H7 (cell line): Measurements from ENCODE around the gene TMEM175. TPM values are rescaled to one million over a fixed set of nuclear protein-coding genes. Genes with fewer than 3 reads are reported as not detected.

Experiments used
- DNase-seq: peaks from one replicate; pipeline ENCODE4 v3.0.0; 2012
- H3K27me3 ChIP-seq: 2 replicates; pipeline ENCODE4 v1.6.0; 2011; ENCODE audit warnings: mild to moderate bottlenecking, low read length; ENCODE audit not compliant: control insufficient read depth, insufficient read depth
- H3K36me3 ChIP-seq: replicated peaks from 2 replicates; pipeline ENCODE4 v1.5.1; 2011; ENCODE audit warnings: low read length; ENCODE audit not compliant: control insufficient read depth, insufficient read depth
- H3K4me3 ChIP-seq: 2 replicates; pipeline ENCODE4 v1.5.1; 2011; ENCODE audit warnings: low read depth, mild to moderate bottlenecking, control low read depth, low read length, moderate library complexity; ENCODE audit not compliant: insufficient read depth
- total RNA-seq: library from RNA; depleted of rRNA; stranded (reverse); fragments of >200 nt; shearing (Covaris generic); gene quantifications from 2 replicates; pipeline ENCODE4 v1.2.3, GENCODE V29; 2014

Gene TMEM175
- total RNA-seq, 1 experiment from 2014 or later = 8.4 TPM

DNA sequence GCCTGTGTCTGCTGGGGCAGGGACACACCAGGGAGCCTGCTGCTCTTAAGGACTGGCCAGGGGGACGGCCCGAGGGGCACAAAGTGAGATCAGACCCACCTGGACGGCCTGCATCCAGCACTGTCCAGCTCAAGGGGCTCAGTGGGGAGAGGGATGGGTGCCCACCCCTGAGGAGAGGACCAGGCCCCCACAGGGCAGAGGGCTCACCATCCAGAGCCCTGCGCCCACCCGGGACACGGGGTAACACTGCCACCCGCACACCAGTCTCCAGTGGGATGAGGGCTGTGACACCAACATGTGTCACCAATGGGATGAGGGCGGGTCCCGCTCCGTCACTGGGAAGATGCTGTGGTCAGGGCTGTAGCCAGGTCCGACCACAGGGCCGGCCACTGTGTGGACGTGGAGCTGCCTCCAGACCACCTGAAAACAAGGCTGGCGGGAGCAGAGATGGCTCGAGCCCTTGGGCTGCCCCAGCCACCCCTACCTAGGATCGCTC is 27.9 kb downstream of the TMEM175 start:
- no peak overlapping the region for H3K4me3 ChIP-seq
- no peak for DNase-seq
- H3K27me3 ChIP-seq = no peaks in the 10 kb centered on the region
- H3K36me3 ChIP-seq = no peaks in the 10 kb centered on the region; the same call in 1 of the 2 replicates

DNA sequence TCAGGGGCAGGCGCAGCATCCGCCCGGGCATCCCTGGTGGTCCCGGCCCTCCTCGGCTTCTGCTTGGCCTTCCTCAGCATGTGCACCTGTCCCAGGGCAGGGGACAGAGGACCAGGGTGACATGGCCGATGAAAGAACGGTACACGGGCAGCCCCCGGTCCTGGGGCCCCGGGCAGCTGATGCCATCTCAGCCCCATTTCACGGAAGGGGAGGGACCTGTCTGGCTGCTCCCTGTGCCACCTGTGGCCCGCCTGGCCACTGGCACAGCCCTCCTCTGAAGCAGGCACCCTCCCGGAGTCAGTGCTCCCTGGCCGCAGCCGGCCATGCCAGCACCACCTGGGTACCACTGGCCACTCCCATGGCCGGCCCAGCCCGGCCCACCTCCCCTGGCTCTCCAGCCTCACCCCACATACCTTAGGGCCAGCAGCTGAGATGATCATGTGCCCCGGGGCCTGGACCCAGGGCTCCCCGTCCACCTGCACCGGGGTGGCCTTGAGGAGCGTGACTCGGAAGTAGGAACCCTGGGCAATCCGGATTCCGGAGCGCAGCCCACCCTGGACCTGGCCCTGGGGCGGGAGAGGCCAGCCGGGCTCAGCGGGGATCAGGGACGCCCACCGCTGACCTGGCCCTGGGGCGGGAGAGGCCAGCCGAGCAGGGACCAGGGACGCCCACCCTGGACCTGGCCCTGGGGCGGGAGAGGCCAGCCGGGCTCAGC is 28.5 kb downstream of the TMEM175 start:
- no peaks in the 10 kb centered on the region for H3K27me3 ChIP-seq
- H3K4me3 ChIP-seq = no peak overlapping the region
- DNase-seq = peak; percentile 62
- no peaks in the 10 kb centered on the region; the same call in 1 of the 2 replicates for H3K36me3 ChIP-seq

DNA sequence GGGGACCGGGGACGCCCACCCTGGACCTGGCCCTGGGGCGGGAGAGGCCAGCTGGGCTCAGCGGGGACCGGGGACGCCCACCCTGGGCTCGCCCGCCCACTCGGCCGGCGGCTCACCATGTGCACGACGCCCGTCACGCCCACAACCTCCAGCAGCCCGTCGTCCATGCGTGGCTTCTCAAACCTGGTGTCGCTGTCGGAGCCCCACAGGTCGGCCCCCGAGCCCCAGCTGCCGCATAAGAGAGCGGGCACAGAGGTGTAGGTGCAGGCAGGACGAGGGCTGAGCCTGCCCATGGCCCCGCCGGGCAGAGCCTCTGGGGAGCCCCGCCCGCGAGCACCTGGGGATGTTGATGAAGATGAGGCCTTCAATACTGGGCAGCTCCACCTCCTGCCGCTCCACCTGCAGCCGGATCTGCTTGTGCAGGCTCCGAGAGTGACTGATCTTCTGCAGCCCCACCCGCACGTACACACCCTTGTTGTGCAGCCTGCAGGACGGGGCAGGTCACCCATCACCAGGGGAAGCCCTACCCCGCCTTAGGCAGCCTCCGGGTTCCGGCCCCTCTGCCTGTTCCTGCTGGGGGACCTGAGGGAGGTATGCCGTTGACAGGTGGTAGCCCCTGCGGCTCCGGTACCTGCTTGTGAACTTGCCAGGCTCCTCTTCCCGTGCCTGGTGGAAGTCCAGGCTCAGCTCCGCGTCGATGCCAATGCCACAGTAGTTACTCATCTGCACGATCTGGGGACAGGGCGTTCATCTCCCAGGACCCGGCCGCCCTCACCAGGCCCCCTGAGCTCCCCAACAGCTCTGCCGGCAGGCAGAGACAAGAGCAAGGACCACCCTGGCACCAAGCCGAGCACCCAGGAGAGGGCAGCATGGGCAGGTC is 29.3 kb downstream of the TMEM175 start:
- H3K27me3 ChIP-seq = no peaks in the 10 kb centered on the region
- no peaks in the 10 kb centered on the region; the same call in 1 of the 2 replicates for H3K36me3 ChIP-seq
- peak; percentile 58 for DNase-seq
- H3K4me3 ChIP-seq = no peak overlapping the region

DNA sequence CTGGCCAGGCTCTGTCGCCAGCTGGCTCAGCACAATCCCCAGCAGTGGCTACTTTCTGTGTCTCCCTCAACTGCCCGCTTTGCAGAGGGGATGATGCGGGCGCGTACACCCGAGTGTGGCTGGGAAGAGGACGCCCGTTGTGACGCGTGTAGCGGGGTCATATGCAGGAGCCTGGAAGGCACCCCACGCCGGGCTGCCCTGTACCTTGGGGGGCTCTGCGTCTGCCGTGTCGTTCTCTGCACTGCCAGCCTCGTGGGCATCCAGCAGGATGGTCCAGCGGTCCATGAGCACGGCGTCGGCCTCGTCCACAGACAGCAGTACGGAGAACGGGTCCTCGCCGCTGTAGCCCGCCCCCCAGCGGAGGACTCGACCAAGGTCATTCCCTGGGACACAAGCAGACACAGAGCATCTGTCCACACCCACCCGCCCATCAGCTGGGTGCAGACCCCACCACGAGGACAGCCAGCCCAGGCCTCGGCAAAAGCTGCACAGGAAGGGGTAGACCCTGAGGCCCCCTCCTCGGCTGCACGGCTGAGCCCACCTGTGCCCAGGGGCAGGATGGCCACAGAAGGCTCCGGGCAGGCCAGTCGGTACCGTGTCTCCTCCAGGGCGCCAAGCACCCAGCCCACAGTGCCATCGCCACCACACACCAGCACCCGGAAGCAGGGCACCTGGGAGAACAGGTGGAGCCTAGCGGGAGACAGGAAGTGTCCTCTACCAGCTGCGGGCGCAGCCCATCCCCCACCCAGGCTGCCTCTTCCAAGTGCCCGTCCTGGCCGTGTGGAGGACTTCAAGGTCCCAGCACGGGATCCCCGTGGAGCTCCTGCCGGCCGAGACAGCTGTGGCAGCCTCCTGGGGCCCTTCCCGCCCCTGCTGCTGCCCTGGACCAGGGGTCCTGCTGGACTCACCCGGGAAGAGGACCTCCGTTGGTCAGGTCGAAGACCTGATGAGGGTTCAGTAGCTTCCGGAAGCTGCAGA is 30.3 kb downstream of the TMEM175 start:
- DNase-seq = peak; percentile 78
- Histone ChIP-seq H3K4me3 (no peak overlapping the region), H3K27me3 (no peaks in the 10 kb centered on the region; the same call in 1 of the 2 replicates), H3K36me3 (no peaks in the 10 kb centered on the region; the same call in 1 of the 2 replicates)

DNA sequence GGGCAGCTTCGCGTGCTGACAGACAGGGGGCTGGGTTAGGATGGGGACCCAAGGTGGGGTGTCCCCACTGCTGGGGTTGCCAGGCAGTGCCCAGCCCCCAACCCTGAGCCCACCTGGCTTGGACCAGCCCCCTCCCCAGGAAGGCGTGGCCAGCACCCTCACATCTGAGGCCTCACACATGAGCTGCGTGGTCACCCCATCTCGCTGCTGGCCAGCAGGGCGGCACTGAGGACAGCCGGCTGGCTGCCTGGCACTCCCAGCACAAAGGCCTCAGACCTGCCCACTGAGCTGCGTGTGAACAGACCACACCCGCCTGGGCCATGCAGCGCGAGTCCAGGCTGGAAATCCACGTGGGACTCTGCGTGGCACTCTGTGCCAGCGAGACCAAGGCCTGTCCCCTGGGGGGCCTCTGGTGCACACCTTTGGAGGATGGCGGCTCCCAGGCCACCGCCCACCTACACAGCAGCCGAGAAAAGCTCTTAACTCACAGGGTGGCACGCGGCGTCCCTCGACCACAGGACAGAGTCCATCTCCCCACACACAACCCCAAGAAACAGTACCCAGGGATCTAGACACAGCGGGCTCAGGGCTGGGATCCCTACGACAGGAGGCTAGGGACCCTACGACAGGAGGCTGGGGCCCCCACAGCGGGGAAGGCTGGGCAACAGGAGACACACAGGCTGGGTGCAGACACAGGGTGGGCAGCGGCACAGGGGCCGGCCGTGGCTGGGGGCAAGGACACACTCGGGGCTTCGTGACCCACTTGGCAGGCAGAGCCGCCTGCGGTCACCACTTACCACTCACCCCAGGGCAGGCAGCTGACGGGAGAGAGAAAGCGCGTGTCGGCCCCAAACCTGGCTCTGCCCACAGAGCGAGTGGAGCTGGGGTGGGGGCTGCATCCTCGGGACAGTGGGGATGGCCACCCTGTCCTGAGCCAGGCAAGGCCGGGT is 31.3 kb downstream of the TMEM175 start:
- H3K27me3 ChIP-seq = no peaks in the 10 kb centered on the region; the same call in 1 of the 2 replicates
- H3K36me3 ChIP-seq = no peaks in the 10 kb centered on the region; the same call in 1 of the 2 replicates
- no peak for DNase-seq
- H3K4me3 ChIP-seq = no peak overlapping the region

DNA sequence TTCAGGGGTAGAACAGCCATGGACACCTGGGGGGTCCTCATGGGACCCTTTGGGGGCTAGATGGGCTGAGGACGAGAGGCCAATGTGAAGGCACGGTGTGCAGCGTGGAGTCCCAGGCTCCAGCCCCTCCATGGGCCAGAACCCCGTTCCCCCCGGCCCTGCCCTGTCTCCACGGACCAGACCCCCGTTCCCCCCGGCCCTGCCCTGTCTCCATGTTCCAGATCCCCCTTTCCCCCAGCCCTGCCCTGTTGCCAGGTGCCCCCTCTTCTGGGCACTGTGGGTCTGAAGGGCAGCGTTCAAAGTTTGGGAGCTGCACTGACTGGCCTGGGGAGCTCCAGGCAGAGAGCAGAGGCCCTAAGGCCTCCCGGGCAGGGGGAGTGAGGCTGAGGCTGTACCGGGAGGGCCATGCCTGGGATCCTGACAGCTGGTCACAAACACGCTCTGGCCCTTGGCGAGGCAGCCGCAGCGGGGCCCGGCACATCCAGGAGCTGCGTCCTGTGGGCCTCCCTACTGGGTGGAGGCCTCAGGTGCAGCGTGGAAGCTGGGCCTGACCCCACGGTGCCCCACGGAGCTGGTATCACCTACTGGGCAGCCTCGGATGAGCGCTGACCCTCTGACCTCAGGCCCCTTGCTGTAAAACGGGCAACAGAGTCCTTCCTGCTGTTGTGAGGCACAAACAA is 32.2 kb downstream of the TMEM175 start:
- Histone ChIP-seq H3K4me3 (no peak overlapping the region), H3K36me3 (no peaks in the 10 kb centered on the region), H3K27me3 (no peaks in the 10 kb centered on the region; the same call in 1 of the 2 replicates)
- DNase-seq = no peak

DNA sequence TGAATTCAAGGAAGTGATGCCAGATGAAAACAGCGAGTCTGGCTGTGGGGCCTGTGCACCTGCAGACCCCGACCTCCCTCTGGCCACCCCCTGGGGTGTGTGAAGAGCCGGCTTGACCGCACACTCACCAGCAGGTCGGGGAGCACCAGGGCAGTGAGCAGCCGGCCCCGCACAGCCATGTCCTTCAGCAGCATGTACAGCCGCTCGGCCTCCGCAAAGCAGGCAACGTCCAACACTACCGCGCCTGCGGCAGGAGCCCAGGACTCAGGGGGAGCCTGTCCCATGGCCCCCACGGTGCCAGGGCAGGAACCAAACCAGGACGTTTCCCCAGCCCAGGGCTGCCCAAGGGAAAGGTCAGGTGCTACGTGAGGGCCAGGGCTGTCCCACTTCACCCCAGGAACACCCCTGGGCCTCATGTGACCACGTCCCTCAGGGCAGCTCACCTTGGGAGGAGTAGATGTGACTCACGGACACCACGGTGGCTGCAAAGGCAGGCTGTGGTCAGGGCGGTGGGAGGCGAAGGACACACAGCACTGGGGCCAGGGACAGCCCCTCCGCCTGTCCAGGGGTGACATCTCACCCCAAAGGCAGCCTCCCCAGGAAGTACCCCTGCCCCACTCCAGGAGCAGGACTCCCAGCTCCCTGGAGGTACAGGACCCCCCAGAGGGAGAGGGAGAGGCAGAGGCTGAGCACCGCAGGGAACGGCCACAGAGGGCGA is 32.9 kb downstream of the TMEM175 start:
- H3K27me3 ChIP-seq = no peaks in the 10 kb centered on the region; the same call in 1 of the 2 replicates
- H3K36me3 ChIP-seq = no peaks in the 10 kb centered on the region
- H3K4me3 ChIP-seq = no peak overlapping the region
- DNase-seq = no peak

DNA sequence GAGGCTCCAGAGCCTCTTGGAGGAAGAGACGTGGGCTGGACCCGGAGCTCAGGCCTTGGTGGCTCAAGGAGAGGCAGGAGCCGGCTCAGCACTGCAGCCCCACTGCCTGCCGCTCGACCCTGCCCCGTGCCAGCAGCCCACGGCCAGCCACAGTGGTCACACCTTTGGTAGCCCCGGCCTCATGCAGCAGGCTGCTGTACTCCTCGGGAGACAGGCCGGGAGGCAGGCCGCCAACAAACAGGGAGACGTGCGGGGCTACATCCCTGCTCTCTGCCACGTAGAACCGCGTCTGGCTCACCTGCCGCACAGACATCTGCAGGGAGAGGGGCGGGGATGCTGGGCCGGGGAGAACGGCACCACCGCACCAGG is 33.5 kb downstream of the TMEM175 start:
- Histone ChIP-seq H3K4me3 (no peak overlapping the region), H3K36me3 (no peaks in the 10 kb centered on the region), H3K27me3 (no peaks in the 10 kb centered on the region; the same call in 1 of the 2 replicates)
- DNase-seq = no peak

DNA sequence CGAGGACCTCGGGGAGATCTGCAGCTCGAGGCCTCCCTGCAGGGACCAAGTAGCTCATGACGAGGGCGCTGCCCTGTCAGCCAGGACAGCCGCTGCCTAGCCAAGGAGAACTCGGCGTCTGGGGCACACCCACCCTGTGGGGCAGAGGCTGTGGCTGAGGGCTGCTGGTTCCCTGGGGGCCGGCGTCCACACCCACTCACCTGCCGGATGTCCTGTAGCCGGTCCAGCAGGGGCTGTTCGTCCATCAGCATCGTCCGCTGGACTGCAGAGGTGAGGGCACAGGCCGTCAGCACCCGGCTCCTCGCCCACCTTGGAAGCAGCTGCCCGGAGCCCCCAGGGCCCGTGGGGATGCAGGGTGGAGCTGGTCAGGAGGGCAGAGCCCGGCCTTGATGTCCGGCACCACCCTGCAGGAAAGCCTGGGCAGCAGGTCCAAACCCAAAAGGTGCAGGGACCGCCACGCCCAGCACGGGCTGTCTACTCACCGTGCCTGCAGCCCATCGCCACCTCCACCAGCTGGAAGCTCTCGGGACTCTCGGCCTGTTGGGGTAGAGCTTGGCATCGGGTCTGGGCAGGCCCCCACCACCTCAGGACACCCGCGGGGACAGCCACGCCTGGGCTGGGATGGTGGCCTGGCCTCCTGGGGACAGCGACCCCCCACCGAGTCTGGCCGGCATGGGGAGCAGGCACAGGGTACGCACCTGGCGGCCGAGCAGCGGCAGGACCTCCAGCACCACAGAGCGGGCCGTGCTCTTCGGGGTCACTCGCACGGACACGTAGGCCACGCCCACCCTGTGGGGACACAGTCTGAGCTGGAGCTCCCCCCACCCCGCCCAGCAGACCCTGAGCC is 34.2 kb downstream of the TMEM175 start:
- Histone ChIP-seq H3K36me3 (no peaks in the 10 kb centered on the region), H3K4me3 (no peak overlapping the region), H3K27me3 (no peaks in the 10 kb centered on the region; the same call in 1 of the 2 replicates)
- no peak for DNase-seq

DNA sequence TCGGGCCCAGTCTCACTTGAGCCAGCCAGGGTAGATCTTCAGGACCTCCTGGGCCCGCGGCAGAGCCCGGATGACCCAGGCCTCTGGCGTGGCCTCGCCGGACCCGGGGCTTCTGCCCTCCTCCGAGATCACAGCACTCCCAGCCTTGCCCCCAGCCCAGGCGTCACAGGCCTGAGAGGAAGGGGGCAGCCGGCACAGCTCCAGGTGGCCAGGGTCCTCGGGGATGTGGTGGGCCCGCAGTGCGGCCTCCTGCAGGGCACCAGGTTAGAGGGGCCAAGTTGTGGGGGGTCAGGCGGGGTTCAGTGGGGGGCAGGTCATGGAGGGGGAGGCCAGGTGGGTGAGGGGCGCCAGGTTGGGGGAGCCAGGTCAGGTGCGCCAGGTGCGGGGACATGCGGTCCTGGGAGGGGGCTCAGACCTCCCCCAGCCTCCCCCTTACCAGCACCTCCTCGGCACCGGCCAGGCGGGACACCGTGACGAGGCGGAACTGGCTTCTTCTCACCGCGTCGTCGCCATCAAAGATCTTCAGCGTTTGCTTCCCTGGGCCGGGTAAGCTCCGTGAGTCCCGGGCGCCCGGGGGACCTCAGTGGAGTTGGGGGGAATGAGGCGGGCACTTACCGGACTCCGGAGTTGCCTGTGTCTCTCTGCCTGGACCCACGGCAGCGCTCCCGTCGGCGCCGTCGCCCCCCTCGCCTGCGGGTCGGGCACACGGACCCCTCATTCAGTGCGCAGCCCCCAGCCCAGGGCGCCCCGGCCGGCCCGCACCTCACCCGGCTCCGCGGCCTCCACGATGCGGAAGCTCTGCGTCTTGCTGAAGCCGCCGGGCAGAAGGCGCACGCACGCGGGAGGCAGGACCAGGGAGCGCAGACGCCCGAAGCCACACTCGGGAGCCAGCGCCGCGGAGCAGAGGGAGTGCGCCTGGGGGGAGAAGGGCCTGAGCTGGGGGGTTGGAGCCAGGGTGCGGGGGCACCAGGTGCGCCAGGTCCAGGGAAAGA is 35.1 kb downstream of the TMEM175 start:
- no peaks in the 10 kb centered on the region for H3K36me3 ChIP-seq
- H3K4me3 ChIP-seq = peak overlapping the region; percentile 23; the same call in 1 of the 2 replicates
- DNase-seq = peak; percentile 86
- no peaks in the 10 kb centered on the region; the same call in none of the 2 replicates for H3K27me3 ChIP-seq

DNA sequence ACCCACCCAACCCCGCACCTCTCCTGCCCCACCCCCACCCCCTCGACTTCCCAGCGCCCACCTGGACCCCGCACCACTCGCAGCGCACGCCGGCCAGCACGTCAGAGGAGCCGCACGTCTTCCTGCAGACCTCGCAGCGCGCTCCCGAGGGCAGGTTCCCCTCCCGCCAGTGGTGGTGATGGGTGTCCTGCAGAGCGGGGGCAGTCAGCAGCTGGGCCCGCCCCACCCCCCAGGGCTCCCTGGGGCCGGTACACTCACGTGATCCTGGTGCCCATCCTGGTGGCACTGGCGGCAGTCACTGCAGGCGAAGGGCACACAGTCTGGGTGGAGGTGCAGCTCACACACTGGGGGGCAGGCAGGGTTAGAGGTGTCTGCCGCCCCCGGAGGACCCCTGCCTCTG is 36.0 kb downstream of the TMEM175 start:
- H3K36me3 ChIP-seq = no peaks in the 10 kb centered on the region
- no peak overlapping the region; the same call in 1 of the 2 replicates for H3K4me3 ChIP-seq
- H3K27me3 ChIP-seq = peaks cover 7% of the 10 kb centered on the region
- DNase-seq = peak; percentile 91
